GM18870 (cell line): ENCODE results near the gene WAC.

Experiments
- ATAC-seq: cut with Tn5 transposase; IDR thresholded peaks from one replicate; pipeline ENCODE4 v1.9.1; 2021; ENCODE audit warnings: moderate library complexity; ENCODE audit not compliant: unreplicated experiment

Gene WAC

GRCh38 chr10:28663576-28664368, 130.9 kb downstream of the WAC start:
- ATAC-seq: peak; percentile 43

- ATAC-seq: no peak
These were observed 131.4 kb downstream of the WAC start for GRCh38 chr10:28664369-28664740.

DNA sequence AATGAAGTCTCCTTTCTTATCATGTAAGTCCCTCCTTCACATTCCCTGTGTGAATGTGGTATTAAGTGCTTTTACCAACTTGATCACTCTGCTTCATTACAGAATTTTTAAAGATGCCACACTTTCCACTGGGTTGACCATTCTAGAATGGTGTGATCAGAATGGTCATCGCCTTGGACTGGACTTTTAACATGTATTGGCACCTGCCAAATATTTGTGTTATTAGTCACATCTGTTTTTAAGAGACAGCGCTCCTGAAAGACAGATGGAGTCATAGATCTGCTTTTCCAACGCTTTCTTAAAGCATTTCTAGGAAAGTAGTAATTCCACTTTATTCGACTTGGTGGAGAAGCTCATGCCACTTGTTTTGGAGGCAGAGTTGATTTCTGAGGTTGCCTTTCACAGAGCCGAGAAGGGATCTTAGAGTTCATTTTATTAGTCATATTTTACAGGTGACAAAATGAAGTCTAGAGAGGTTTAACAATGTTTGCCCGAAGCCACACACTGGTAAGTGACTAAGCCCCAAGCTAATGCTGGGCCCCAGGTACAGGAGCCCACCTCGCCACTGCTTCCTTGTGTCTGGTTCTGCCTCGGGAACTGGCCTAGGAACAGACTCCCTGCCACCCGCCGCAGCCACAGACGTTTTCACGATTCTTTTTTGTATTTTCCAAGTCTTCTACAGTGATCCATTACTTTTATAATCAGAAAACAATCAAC, 134.0 kb downstream of the WAC start:
- ATAC-seq: no peak

DNA sequence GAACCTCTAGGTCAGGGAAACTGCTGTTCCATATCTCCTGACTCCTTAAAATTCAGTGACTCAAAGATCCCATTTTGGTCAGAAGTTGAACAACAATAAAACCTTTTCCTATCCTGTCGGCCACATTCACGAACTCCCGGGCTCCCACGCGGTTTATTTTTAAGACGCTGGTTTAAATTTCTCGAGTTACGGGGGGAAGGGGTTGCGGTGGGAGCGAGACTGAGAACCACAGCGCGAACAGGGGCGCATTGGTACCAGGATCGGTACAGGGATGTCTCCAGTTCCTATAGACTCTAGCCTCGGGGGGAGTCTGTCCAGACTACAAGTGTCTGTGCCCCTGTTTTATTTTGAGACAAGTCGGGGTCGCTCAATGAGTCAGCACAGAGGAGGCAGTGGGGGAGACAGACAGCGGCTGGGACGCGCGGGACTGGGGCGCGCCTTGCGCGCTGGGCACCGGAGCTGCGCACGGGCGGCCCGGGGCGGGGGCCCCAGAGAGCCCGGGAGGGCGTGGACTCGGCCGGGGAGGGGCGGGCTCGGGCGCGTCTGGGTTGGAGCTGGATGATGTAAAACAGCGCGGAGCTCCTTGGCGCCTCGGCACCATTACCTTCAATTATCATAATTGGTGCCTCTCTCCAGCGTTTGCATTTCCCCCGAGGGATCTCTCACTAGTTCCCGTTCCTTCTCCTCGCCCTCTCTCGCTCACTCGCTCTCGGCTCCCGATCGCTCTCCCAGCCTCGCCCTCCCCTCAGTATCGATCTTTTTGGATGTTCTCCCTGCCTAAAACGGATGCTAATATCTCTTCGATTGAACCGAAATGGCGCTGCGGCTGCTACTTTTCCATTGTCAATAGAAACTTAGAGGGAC, 135.7 kb downstream of the WAC start:
- no peak for ATAC-seq

- no peak for ATAC-seq
These were observed 136.6 kb downstream of the WAC start for GRCh38 chr10:28669227-28670173.
